Medulla oblongata (tissue), 1 donor: ENCODE results near the gene EGFL6.
"Not testable (repeated sequence)": the region's sequence is repeated elsewhere in the genome, so short reads cannot be mapped to it uniquely, and the experiment has no call there.

Experiments used
- DNase-seq: peaks from one replicate; pipeline ENCODE4 v3.0.0-alpha.2; 2015; ENCODE audit errors: extremely low spot score

EGFL6 gene

DNA sequence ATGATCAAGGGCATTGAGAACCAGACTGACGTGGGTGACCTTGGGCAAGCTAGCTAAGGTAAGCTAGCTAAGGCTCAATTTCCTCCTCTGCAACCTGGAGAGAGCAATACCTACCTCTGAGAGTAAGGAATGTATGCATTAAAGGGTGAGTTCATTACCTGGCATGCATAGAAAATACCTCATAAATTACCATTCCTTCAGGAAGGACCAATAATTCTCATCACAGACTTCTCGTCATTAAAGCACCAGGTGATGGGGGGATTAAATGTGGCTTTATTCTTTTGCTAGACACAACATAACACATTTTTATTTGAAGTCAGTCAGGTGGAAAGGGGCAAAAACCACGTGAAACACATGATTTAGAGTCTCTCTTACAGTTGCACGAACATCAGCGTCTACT is 21.5 kb downstream of the EGFL6 start:
- DNase-seq, result no peak

DNA sequence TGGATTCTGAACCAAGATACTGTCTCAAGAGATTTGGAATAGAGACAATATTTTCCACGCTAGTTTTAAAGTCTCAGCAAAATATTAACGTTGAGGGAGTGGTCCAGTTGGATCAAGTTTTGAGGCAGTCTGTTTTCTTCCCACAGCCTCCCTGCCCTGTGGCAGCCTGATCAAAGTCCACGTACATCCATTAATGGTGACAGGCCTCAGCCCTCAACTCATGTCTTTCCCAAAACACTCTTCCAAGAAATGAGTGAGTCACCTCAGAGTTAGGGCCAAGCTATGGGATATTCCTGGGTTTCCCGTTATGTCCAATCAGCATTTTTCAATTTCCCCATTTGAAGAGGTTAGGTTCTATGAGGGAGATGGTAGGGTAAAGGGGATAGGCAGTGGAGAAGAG is 28.5 kb downstream of the EGFL6 start:
- no peak for DNase-seq

DNA sequence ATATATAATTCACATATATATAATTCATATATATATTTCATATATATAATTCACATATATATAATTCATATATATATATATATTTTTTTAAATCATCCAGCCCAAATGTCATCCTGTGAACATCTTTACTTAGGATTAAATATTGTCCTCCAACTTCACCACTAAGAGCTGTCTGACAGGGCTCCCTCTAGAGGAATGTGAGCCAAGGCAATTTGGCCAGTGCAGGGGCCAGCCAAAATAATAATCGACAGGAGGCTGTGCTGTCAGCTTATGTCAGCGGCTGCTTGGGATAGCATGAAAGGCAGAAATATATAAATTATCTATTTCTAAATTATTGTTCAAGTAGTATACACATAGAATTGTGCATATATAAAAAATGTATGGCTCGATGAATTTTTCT is 29.5 kb downstream of the EGFL6 start:
- no peak for DNase-seq

DNA sequence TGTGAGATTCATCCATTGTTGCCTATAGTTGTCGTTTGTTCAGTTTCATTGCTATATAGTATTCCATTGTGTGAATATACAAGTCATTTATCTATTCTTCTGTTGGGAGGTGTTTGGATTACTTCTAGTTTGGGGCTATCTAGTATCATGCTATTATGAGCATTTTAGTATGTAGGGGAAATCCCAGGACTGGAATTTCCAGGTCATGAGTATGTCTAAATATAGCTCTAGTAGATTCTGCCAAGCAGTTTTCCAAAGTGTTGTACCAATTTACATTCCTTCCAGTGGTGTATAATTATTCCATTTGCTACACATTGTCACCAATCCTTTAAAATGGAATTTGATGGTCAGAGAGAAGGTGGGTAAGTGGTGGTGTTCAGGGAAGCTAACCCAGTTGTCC is 30.1 kb downstream of the EGFL6 start:
- DNase-seq, result no peak

DNA sequence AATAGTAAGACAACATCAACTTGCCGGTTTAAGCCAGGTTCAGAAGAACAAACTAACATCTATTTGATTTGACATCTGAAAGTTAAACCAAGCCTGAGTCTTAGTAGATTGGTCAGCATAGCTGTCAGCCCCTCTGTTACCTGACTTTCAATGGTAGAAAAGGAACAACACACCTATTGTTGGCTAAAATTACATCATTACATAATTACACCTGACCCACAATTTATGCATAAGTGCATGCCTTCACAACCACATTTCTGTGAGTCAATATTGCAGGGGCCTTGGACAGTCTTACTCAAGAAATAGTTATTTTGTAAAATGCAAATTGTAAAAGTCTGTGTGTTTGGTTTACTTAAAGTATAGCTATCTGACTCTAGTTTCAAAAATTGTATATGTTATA is 36.2 kb downstream of the EGFL6 start:
- no peak for DNase-seq

DNA sequence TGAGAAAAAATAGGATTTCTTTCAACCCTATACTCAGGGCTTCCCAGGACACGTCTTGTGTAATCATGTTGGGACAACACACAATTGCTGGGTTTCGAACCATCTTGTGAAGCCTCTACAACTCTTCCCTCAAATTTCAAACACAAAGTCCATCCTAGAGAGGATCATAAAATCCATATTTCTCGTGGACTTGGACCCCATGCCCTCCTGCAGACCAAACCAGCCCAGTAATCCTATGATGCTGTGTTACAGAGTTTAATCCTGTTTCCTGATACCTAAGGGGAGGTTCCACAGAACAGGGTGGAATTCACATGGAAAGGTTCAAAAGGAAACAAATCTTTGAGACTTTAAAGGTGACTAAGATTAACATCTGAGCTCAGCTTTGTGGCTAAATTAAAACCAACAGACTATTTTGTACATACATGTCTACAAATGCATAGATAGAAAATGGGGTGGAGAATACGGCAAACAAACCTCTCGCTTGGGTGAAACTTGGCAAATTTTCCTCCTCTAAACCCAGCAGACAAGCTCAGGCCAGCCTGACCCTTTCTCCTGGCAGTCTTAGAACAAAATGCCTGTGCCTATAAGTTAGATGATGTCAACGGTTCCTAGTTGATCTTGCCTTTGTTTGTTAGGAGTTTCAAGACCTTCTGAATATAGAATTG is 38.1 kb downstream of the EGFL6 start:
- no peak for DNase-seq

DNA sequence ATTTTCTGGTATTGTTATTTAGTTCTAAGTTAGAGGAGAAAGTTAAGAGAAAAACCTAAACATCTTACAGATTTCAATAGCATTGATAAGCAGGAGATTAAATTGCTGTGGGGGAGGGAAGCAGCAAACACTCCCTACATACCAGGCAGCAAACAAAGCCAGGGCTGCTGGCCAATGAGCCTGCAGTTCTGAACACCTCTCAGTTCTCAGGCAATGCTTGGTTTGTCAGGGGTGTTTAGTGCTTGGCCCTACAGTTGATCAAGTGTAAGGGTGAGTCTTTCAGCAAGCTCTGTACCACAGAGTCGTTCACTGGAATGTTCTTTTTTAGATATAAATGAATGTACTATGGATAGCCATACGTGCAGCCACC is 38.6 kb downstream of the EGFL6 start:
- no peak for DNase-seq

DNA sequence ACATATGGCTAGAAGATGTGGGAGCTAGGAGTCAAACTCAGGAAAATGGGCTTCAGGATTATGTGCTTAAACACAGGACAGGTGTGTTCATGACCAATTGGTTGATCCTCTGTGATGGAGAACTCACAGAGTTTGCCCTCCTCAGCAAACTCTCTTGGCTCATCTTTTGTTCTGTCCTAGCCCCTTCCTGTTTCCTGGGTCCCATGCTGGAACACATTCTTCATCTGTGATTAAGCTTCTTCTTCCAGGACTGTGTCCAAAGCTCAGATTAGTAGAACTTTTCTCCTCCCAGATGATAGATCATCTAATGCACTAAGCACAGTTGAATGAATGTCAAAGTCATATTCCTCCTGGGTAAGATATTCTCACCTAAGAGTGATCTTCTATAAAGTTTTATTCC is 44.8 kb downstream of the EGFL6 start:
- DNase-seq, result no peak

DNA sequence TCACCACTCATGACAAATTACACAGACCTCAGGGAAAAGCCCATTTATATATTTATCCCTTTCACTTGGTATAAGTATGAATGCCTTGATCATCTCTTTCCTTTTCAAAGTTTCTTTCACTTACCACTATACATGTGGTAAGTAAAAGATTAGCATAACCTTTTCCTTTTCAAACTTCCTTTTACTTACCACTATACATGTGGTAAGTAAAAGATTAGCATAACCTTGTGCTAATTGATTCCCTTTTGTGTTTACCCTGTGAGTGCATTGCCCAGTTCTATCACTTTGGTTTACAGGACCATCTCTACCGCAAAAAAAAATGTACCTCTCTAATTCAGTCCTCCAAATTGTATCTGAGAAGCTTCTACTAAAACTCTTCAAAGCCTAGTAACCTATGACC is 50.8 kb downstream of the EGFL6 start:
- no peak for DNase-seq

DNA sequence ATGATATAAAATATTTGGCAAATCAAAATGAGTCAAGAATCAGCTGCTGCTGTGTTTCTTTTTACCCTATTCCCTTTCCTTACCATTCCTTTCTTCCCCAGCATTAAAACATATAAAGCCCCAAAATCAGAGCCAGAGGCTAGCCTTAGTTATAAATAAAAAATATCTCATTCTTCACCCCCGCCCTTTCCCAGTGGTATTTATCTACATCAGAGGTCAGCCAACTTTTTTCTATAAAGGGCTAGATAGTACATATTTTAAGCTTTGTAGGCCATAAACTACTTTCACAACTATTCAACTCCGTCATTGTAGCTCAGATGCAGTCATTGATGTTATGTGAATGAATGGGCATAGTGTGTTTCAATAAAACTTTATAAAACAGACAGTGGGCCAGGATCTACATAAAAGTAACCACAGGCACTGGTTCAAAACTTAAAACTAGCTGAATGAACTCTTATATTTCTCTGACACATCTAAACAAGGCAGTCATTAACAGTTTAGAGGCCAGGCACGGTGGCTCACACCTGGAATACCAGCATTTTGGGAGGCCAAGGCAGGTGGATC is 53.1 kb downstream of the EGFL6 start:
- no peak for DNase-seq

DNA sequence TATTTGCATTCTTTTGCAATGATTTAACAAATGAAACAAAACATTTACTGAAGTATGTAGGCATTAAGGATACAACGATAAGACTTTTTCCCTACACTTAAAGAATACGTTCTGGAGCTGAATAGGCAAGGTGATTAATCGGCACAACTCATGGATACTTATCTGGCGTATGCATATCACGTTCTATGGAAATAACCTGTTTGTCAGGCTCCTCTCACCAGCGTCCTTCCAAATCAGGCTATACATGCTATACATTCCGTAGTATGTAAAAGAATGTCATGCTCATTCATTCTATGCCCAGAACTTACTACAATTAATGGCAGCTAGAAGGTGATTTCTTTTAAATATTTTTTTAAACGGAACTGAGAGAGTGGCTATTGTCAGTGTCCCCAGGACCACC is 57.9 kb downstream of the EGFL6 start:
- DNase-seq, result no peak

DNA sequence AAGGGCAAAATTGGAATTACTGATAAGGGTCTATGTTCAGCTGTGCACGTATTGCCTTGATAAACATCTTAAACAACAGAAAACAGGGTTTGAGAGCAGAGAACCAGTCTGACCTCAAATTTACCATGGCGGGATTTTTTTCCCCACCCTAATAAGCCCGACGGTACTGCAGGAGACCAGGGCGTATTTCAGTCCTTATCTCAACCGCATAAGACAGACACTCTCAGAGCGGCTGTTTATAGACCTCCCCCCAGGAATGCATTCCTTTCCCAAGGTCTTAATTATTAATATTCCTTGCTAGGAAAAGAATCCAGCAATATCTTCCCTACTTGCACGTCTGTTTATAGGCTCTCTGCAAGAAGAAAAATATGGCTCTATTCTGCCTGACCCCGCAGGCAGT is 67.8 kb downstream of the EGFL6 start:
- not testable (repeated sequence) for DNase-seq

DNA sequence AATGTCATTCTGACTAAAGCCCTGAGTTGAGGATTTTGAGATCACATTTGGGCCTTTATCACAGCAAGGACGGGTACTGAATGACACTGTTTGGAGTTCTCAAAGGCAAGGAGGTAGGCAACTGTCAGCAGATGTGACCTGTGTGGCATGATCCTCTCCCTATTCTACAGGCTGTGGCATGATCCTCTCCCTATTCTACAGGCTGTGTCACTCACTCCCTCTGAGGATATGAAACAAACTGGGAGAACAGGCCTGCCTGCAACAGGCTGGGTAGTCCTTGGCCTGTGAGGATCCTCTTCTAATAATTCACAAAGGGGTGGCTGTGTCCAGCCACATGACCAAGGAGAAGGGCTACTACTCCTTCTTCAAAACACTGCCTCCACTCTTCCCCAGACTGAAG is 68.6 kb downstream of the EGFL6 start:
- DNase-seq, result no peak

DNA sequence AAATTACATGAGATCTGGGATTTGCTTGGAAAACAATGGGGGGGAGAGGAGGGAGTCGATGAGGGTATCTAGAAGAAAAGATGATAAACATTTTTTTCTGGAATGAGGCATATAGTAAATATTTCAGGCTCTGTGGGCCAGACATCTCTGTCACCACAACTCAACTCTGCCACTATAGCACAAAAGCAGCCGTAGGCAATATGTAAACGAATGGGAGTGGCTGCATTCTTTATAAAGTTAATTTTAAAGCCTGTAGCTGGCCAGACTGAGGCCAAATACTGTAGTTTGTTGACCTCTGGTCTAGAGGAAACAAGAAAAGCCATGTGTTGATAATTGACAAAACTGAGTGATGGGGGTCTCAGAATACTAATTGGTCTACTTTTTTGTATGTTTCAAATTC is 69.4 kb downstream of the EGFL6 start:
- no peak for DNase-seq

DNA sequence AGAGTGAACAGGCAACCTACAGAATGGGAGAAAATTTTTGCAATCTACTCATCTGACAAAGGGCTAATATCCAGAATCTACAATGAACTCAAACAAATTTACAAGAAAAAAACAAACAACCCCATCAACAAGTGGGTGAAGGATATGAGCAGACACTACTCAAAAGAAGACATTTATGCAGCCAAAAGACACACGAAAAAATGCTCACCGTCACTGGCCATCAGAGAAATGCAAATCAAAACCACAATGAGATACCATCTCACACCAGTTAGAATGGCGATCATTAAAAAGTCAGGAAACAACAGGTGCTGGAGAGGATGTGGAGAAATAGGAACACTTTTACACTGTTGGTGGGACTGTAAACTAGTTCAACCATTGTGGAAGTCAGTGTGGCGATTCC is 72.3 kb downstream of the EGFL6 start:
- DNase-seq, result not testable (repeated sequence)

DNA sequence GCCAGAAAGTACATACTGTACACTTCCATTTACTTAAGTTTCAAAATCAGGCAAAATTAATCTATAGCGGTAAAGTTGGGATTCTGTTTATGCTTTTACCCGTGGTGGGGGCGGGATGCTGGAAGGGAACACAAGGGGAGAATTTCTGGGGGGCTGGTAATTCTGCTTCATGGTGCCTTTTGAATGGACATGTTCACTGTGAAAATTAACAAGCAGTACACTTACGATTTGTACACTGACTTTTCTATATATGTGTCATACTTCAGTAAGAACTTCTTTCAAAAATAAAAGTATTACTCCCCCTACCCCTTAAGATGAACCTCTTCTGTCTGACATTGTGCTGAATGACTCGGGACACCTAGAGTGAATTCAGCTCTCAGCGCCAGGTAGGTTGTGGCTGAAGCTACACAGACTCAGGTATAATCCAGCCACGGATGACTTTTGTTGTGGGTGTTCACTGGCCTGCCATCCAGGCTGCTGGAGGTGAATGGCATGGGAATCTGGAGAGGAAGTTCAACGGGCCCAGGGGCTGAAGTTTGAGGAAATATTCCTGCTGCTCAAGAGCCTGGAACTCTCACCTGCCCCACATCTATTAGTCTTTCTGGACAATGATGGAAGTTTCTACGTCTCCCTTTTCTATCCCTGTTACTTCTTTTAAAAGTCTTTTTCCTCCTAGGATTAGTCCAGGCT is 76.2 kb downstream of the EGFL6 start:
- no peak for DNase-seq

DNA sequence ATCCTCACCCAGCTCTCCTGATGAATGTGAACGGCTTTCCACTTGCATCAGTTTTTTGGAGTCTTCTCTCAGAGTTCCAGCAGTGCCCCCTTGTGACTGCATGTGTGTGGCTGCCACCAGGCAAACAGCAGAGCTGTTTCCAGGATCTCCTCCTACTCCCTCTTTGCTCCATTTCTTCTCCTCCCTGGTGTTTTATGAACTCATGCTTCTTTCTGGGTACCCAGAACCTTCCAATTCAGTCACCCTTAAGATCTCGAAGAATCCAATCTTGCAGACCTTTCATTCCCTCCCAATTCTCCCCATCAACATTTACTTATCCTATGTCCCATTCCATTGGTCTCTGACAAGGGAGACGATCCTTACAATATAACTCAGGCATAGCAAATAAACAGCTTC is 76.8 kb downstream of the EGFL6 start:
- DNase-seq, result peak; percentile 73

DNA sequence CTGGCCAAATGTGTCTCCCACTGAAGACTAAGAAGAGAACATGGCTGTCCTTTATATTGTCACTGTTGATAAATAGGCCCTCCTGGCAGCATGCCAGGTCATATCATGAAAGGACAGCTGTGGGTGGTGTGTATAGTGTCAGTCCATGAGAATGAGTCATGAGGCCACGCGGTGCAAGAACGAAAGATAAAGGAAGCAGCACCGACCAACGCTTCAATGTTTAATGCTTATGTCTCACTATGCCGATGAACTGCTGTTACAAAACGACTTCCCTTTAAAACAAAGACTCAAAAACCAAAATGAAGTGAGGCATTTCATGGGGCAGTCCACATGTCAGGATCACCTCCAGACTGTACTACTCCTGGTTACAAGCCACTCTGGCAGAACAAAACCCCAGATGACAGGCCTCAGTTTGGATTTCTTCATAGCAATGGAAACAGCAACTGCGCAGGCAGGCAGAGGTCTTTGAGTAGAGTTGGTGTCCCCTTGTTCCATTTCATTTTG is 78.4 kb downstream of the EGFL6 start:
- no peak for DNase-seq

DNA sequence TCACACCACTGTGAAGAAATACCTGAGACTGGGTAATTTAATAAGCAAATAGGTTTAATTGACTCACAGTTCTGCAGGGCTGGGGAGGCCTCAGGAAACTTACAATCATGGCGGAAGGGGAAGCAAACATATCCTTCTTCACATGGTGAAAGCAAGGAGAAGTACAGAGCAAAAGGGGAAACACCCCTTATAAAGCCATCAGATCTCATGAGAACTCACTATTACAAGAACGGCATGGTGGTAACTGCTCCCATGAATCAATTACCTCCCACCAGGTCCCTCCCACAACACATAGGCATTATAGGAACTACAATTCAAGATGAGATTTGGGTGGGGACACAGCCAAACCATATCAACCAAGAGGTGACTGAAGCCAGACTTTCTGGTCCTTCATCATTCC is 78.9 kb downstream of the EGFL6 start:
- not testable (repeated sequence) for DNase-seq

DNA sequence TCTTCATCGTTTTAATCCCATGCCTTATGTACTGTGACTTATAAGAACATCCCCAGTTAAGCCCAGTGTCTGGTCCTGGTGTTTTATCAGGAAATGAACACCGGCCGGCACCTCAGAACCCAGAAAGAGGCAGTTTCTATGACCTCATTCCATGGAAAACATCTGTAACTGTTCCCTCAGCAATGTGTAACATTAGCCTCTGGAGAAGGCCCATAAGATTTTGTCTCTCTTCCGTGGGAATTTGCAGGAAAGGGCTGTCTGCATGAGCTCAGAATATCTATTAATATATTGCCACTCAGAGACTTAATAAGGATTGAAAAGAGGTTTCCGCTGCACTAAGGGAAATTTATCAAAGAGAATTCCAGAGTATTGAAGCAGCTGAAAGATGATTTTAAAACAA is 80.4 kb downstream of the EGFL6 start:
- DNase-seq, result no peak

DNA sequence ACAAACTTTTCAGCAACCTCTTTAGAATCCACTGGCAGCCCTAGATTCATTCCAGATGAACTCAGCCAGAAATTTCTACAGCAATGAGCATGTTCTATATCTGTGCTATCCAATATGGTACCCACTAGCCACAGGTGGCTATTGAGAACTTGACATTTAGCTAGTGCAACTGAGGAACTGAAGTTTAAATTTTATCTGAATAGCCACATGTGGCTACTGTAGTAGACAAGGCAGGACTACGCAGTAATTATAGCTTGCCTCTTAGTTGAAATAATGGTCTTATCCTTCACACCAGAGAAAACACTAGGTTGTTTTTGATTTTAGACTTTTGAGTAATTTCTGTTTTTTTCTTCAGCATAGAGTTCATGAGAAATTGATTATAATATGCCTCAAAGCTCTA is 80.9 kb downstream of the EGFL6 start:
- DNase-seq, result no peak

DNA sequence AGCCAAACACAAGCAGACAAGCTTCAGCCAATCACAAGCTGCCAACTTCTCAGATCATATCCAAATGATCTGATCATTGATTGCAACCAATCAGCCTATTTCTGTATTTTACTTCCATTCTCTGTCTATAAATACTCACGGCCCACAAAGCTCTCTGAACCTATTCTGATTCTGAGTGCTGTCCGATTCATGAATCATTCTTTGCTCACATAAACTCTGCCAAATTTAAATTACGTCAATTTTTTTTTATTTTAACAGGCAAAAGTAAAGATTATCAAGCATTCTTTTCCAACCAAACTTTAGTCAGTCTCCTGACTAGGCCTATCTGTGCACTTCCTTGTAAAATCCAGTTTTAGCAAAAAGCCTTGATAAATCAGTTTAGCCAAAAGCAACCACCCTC is 81.7 kb downstream of the EGFL6 start:
- no peak for DNase-seq

DNA sequence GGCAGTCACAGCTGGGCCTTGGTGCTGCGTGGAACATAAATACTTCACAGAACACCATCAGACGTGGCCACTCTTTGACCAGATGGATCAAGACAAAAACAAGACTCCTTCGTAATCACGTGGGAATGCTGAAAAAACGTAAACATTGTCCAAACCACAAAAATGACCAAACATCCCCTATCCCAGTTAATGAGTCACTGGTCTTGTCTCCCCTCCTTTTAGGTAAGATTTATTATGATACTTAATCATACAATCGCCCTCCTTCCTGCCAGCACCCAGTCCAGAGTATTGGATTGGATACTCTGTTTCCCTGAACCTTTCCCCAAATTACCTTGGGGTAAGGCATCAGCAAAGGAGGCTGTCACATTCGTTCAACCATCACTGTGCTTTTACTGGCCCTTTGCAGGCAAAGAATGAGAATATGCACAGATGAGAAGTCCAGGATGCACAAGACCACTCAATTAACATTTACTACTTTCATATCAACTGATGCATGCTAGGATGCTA is 82.9 kb downstream of the EGFL6 start:
- no peak for DNase-seq
